Naive thymus-derived CD4-positive, alpha-beta T cell (primary cell): Measurements from ENCODE around the gene LPCAT1. TPM values are rescaled to one million over a fixed set of nuclear protein-coding genes. Genes with fewer than 3 reads are reported as not detected.

Source experiments
- ATAC-seq: fragments of 150-1000 bp; cut with Tn5 transposase; 2 replicates; pipeline ENCODE4 v1.10.0; 2021; ENCODE audit warnings: mild to moderate bottlenecking, moderate library complexity
- CTCF ChIA-PET: fragments of 350-600 bp; sonication (Branson Sonifier 250); formaldehyde crosslinking; loops from one replicate; lab custom pipeline; 2021; ENCODE audit warnings: antibody characterized with exemption; lab: Charles Lee
- POLR2A ChIA-PET: fragments of 350-600 bp; sonication (Branson Sonifier 250); formaldehyde crosslinking; loops from one replicate; lab custom pipeline; 2021; ENCODE audit warnings: antibody characterized with exemption, inconsistent platforms; lab: Charles Lee
- DNase-seq, 9 donors: peaks; one replicate each; pipeline versions ENCODE4 v3.0.0 to v3.0.0-alpha.2; 2020 to 2022; ENCODE audit warnings: mixed read lengths in 1 of 9
- H3K27ac ChIP-seq: one replicate; pipeline ENCODE4 v1.7.0; 2013; ENCODE audit warnings: mild to moderate bottlenecking, low read depth, low read length, moderate library complexity
- H3K27me3 ChIP-seq, 2 donors: one replicate each; pipeline ENCODE4 v1.7.0; 2013; ENCODE audit warnings: low read length in 2 of 2, mild to moderate bottlenecking in 2 of 2, moderate library complexity in 2 of 2; ENCODE audit not compliant: control insufficient read depth in 2 of 2, insufficient read depth in 2 of 2
- H3K36me3 ChIP-seq, 3 experiments: 1 replicate in 2 of 3; 2 replicates in 1 of 3; pipeline ENCODE4 v1.7.0; 2013; ENCODE audit warnings: low read length in 3 of 3, mild to moderate bottlenecking in 3 of 3, moderate library complexity in 1 of 3; ENCODE audit not compliant: insufficient read depth in 3 of 3, control insufficient read depth in 2 of 3
- H3K4me1 ChIP-seq, 2 donors: one replicate each; pipeline ENCODE4 v1.7.0; 2013; ENCODE audit warnings: low read length in 2 of 2, mild to moderate bottlenecking in 2 of 2, moderate library complexity in 1 of 2; ENCODE audit not compliant: control insufficient read depth in 2 of 2, insufficient read depth in 2 of 2
- H3K4me3 ChIP-seq: 2 replicates; pipeline ENCODE4 v1.7.0; 2013; ENCODE audit warnings: mild to moderate bottlenecking, low read length
- H3K9me3 ChIP-seq, 3 experiments: 1 replicate in 2 of 3; 2 replicates in 1 of 3; pipeline ENCODE4 v1.7.0; 2013; ENCODE audit warnings: low read length in 3 of 3; ENCODE audit not compliant: control insufficient read depth in 2 of 3
- H3K27ac Mint-ChIP-seq, 9 donors: one replicate each; pipeline ENCODE4 v1.8.0; 2020 to 2022; ENCODE audit warnings: mixed read lengths in 9 of 9, mild to moderate bottlenecking in 8 of 9, moderate library complexity in 5 of 9, inconsistent platforms in 2 of 9
- H3K27me3 Mint-ChIP-seq, 5 donors: one replicate each; pipeline ENCODE4 v1.8.0; 2021 to 2022; ENCODE audit warnings: mixed read lengths in 5 of 5, mild to moderate bottlenecking in 1 of 5
- H3K36me3 Mint-ChIP-seq, 5 donors: one replicate each; pipeline ENCODE4 v1.8.0; 2020 to 2022; ENCODE audit warnings: mixed read lengths in 5 of 5, mild to moderate bottlenecking in 3 of 5, inconsistent platforms in 1 of 5
- H3K4me1 Mint-ChIP-seq, 7 donors: one replicate each; pipeline ENCODE4 v1.8.0; 2020 to 2022; ENCODE audit warnings: mixed read lengths in 7 of 7, mild to moderate bottlenecking in 3 of 7, inconsistent platforms in 1 of 7
- H3K4me3 Mint-ChIP-seq, 10 donors: one replicate each; pipeline ENCODE4 v1.8.0; 2020 to 2022; ENCODE audit warnings: mild to moderate bottlenecking in 10 of 10, mixed read lengths in 10 of 10, moderate library complexity in 6 of 10, inconsistent platforms in 2 of 10
- H3K9me3 Mint-ChIP-seq, 11 donors: one replicate each; pipeline ENCODE4 v1.8.0; 2020 to 2022; ENCODE audit warnings: mixed read lengths in 11 of 11, mild to moderate bottlenecking in 4 of 11, inconsistent platforms in 1 of 11, moderate library complexity in 1 of 11
- intact Hi-C, 2 donors: fragments of 100-400 bp; cut with micrococcal nuclease; formaldehyde crosslinking; loops; one replicate each; pipeline ENCODE4 v1.15.1; 2023
- polyA plus RNA-seq, 2 donors: library from polyadenylated mRNA; unstranded; fragments of 300-500 nt; fragmentation: Illumina TruSeq; gene quantifications; one replicate each; pipeline ENCODE4 v1.2.3, GENCODE V29; 2021
- total RNA-seq, 6 experiments: library from RNA in 5 of 6; stranded (reverse) in 5 of 6; gene quantifications; 1 replicate in 5 of 6; 2 replicates in 1 of 6; pipeline ENCODE4 v1.2.3 and lab custom pipeline; 2021 to 2026

The LPCAT1 gene
- total and polyA plus RNA-seq, 7 experiments from 2014 or later, result 9.9 to 89.4 (median 40.9) TPM

DNA sequence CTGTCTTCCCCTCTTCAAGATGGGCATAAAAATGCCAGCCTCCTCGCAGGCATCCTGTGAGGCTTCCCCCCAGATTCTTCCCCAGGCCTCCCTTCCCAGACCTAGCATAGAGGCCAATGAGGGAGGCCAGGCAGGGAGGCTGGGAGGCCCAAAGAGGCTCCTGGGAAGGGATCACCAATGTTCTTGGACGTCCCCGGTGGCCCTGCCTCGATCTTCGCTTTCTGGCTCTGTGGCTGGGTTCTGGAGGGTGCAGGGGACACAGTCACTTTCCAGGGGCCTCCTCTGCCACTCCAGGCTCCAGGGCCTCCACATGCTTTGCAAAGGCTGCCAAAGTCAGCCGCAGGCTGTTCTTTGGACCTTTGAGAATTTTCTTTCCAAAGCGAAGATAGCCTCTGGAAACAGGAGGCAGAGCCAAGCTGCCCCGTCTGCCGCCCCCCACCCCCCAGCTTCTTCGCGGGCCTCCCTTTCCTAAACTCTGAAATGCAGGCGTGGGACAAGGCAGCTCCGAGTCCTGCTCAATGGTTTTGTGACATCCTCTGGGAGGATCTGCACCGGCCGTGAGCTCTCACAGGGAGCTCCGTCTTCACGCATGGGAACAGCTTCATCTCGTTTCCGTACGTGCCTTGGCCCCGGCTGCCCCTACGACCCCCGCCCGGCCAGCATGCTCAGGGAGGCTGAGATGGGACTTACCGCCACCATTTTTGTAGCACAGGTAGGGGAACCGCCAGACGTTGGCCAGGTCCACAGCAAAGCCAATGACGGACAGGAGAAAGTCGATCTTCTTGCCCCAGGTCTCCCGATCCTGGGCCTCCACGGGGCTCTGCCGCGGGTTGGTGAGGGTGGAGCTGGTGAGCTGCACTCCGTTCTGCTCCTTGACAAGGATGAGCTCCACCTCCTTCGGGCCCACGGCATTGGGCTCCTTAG lies 81.3 kb downstream of the LPCAT1 start:
- Histone ChIP-seq H3K36me3 (no peaks in the 10 kb centered on the region), H3K4me3 (no peak overlapping the region), H3K27me3 (no peaks in the 10 kb centered on the region), H3K9me3 (peaks cover 0 to 10% (median 0%) of the 10 kb centered on the region in 3 experiments), H3K4me1 (peaks cover 0 to 2% of the 10 kb centered on the region in 2 donors), H3K27ac (no peak overlapping the region)
- Mint-ChIP-seq H3K27ac (no peak overlapping the region), H3K4me3 (no peak overlapping the region), H3K9me3 (peaks cover 3 to 12% (median 7%) of the 10 kb centered on the region in 11 donors), H3K4me1 (peaks cover 0 to 18% (median 9%) of the 10 kb centered on the region in 7 donors), H3K27me3 (peaks cover 33 to 74% (median 44%) of the 10 kb centered on the region in 5 donors), H3K36me3 (peaks cover 0 to 6% (median 0%) of the 10 kb centered on the region in 5 donors)
- ATAC-seq (no peak), DNase-seq (no peak)
- POLR2A ChIA-PET, result no interaction called here
- intact Hi-C loops, result no loop called here
- CTCF ChIA-PET, result interaction anchor here (0.7 kb wide), 1 partner anchor 34 kb away, joined by 5 read pairs; no protein-coding TSS in a partner anchor

DNA sequence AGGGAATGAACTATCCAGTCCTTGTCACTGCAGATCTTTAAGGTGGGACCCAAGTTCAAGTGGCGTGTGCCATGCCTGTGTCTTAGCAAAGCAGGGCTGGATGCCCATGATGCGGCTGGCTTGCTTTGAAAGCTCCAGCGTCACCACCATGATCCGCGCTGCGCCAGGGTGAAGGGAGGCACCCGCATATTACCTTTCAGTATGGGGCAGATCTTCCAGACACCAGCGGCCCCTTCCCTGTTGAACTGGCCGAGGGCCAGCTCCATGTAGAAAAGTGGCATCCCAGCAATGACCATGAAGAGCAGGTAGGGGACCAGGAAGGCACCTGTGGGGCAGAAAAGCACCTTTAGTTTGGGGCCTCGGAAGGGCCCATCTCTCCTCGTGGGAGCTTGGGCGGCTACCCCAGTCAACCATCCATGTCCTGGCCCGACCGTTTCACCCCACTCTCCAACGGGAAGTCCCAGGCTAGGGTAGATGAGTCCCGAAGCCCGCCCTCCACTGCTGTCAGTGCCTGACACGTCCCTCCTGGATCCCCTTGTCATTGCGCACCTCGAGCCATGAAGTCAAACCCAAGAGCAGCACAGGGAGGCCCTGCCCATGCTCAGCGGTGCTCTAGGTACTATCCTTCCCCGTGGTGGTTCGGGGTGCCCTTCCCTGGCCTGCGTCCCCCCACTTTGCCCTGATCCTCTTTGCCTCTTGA lies 82.4 kb downstream of the LPCAT1 start:
- ChIA-PET POLR2A (no interaction called here), CTCF (no interaction called here)
- DNase-seq (no peak), ATAC-seq (no peak)
- peaks cover 0 to 10% (median 0%) of the 10 kb centered on the region in 3 experiments for H3K9me3 ChIP-seq
- Mint-ChIP-seq H3K9me3 (peaks cover 3 to 12% (median 7%) of the 10 kb centered on the region in 11 donors), H3K36me3 (peaks cover 0 to 6% (median 0%) of the 10 kb centered on the region in 5 donors), H3K4me1 (peaks cover 0 to 11% (median 7%) of the 10 kb centered on the region in 7 donors), H3K4me3 (no peak overlapping the region), H3K27ac (no peak overlapping the region), H3K27me3 (peaks cover 22 to 71% (median 40%) of the 10 kb centered on the region in 5 donors)
- no peaks in the 10 kb centered on the region for H3K4me1 ChIP-seq
- no peaks in the 10 kb centered on the region for H3K27me3 ChIP-seq
- no peak overlapping the region for H3K27ac ChIP-seq
- H3K4me3 ChIP-seq, result no peak overlapping the region
- intact Hi-C loops, result no loop called here
- H3K36me3 ChIP-seq, result no peaks in the 10 kb centered on the region

DNA sequence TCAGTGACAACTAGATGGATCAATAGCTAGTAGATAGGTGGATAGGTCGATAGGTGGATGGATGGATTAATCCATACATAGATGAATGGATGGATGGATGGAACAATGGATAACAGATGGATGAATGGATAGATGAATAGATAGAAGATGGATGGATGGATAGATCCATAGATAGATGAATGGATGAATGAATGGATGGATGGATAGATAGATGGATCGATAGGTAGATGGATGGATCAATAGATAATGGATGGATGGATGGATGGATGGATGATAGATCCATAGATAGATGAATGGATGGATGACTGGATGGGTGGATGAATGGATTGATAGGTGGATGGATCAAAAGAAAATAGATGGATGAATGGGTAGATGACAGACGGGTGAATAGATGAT lies 83.7 kb downstream of the LPCAT1 start:
- Mint-ChIP-seq H3K9me3 (peaks cover 3 to 12% (median 7%) of the 10 kb centered on the region in 11 donors), H3K27ac (no peak overlapping the region), H3K4me3 (no peak overlapping the region), H3K4me1 (peaks cover 0 to 11% (median 7%) of the 10 kb centered on the region in 7 donors), H3K27me3 (peaks cover 21 to 71% (median 40%) of the 10 kb centered on the region in 5 donors), H3K36me3 (peaks cover 0 to 6% (median 0%) of the 10 kb centered on the region in 5 donors)
- peaks cover 0 to 10% (median 0%) of the 10 kb centered on the region in 3 experiments for H3K9me3 ChIP-seq
- ATAC-seq (no peak), DNase-seq (no peak)
- no peaks in the 10 kb centered on the region for H3K4me1 ChIP-seq
- no peaks in the 10 kb centered on the region for H3K36me3 ChIP-seq
- H3K4me3 ChIP-seq, result no peak overlapping the region
- H3K27ac ChIP-seq, result no peak overlapping the region
- intact Hi-C loops, result no loop called here
- no peaks in the 10 kb centered on the region for H3K27me3 ChIP-seq
- CTCF ChIA-PET, result no interaction called here
- POLR2A ChIA-PET, result no interaction called here

DNA sequence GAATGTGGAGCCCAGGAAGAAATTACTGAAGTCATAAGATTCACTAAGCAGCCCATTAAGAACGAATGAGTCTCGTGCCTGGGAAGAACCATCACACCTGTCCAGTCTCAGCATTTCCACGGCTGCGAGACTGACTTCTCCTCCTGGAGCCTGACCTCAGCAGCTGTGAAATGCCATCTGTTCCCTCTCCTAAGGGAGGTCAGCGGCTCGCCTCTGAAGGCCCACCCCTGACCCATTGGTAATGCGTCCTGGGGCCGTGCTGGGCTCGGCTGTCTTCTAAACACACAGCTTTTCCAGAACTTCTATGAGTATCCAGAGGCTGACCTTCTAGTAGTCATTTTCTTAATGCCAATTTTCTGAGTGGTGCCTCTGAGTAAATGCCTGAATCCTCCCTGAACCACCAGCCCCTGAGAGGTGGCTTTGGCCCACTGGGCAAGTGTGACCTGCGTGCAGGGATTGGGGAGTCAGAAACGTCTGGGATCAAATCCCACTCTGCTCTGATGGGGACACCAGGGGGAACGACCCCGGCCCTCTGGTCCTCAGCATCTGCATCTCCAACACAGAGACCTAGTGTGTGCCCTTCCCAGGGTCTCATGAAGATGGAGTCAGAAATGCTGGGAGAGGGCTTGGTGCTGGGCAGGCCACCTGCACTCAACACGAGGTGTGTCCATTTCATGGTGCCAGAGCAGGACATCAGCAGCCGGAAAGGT lies 84.2 kb downstream of the LPCAT1 start:
- Histone ChIP-seq H3K9me3 (peaks cover 0 to 10% (median 0%) of the 10 kb centered on the region in 3 experiments), H3K27me3 (no peaks in the 10 kb centered on the region), H3K36me3 (no peaks in the 10 kb centered on the region), H3K4me1 (no peaks in the 10 kb centered on the region), H3K4me3 (no peak overlapping the region), H3K27ac (no peak overlapping the region)
- no peak overlapping the region for H3K4me3 Mint-ChIP-seq
- intact Hi-C loops, result no loop called here
- peaks cover 18 to 68% (median 40%) of the 10 kb centered on the region in 5 donors for H3K27me3 Mint-ChIP-seq
- no peak for ATAC-seq
- H3K36me3 Mint-ChIP-seq, result peaks cover 0 to 6% (median 2%) of the 10 kb centered on the region in 5 donors
- no peak overlapping the region for H3K27ac Mint-ChIP-seq
- H3K9me3 Mint-ChIP-seq, result peaks cover 3 to 12% (median 7%) of the 10 kb centered on the region in 11 donors
- H3K4me1 Mint-ChIP-seq, result peaks cover 0 to 9% (median 7%) of the 10 kb centered on the region in 7 donors
- no peak for DNase-seq
- CTCF ChIA-PET, result interaction anchor here (0.5 kb wide), 1 partner anchor 180 kb away, joined by 6 read pairs; no protein-coding TSS in a partner anchor
- POLR2A ChIA-PET, result no interaction called here

DNA sequence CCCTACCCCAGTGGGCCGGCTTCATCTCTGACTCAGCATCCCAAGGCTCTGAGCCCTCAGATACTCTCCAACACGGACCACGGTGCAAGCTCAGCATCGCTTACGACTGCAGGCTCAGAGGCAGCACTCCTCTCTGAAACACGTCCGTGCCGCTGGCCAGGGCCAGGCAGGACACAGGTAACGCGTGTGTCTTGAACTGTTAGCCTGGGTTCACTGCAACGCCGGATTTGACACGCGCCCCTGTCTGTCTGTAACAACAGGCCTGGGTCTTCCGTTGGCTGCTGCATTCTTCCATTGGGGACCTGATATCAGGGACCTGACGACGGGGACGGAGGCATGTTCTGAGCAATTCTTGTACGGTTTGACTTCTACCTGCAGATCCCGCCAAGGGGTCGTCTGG lies 84.9 kb downstream of the LPCAT1 start:
- no peak overlapping the region for H3K4me3 ChIP-seq
- POLR2A ChIA-PET, result no interaction called here
- DNase-seq (peak in 1 of 9 donors; percentile 1), ATAC-seq (no peak)
- H3K27me3 Mint-ChIP-seq, result peaks cover 12 to 61% (median 35%) of the 10 kb centered on the region in 5 donors
- no peak overlapping the region for H3K27ac ChIP-seq
- peaks cover 0 to 7% (median 4%) of the 10 kb centered on the region in 5 donors for H3K36me3 Mint-ChIP-seq
- intact Hi-C loops, result no loop called here
- H3K4me3 Mint-ChIP-seq, result no peak overlapping the region
- H3K9me3 Mint-ChIP-seq, result peaks cover 3 to 13% (median 7%) of the 10 kb centered on the region in 11 donors
- no peaks in the 10 kb centered on the region for H3K27me3 ChIP-seq
- no peak overlapping the region for H3K27ac Mint-ChIP-seq
- H3K9me3 ChIP-seq, result peaks cover 0 to 10% (median 0%) of the 10 kb centered on the region in 3 experiments
- H3K36me3 ChIP-seq, result no peaks in the 10 kb centered on the region
- no peaks in the 10 kb centered on the region for H3K4me1 ChIP-seq
- CTCF ChIA-PET, result interaction anchor here (0.5 kb wide), 1 partner anchor 181 kb away, joined by 6 read pairs; no protein-coding TSS in a partner anchor
- peaks cover 0 to 4% (median under 1%) of the 10 kb centered on the region in 7 donors for H3K4me1 Mint-ChIP-seq
